Trophoblast cell (in vitro differentiated cells and primary cell): Measurements from ENCODE around the gene CFTR.

ENCODE experiments used
- DNase-seq, 2 donors: peaks; one replicate each; pipeline ENCODE4 v3.0.0-alpha.2; 2016
- H2AFZ ChIP-seq: 2 replicates; pipeline ENCODE4 v1.6.1; 2013; ENCODE audit warnings: low read length, moderate library complexity, mild to moderate bottlenecking; ENCODE audit not compliant: insufficient read depth, poor library complexity
- H2AK5ac ChIP-seq: 2 replicates; pipeline ENCODE4 v1.6.1; 2013; ENCODE audit warnings: mild to moderate bottlenecking, low read length
- H2BK120ac ChIP-seq: 2 replicates; pipeline ENCODE4 v1.6.1; 2013; ENCODE audit warnings: low read length, mild to moderate bottlenecking, moderate library complexity; ENCODE audit not compliant: insufficient read depth, poor library complexity
- H2BK12ac ChIP-seq: 2 replicates; pipeline ENCODE4 v1.6.1; 2013; ENCODE audit warnings: mild to moderate bottlenecking, low read length, moderate library complexity
- H2BK5ac ChIP-seq: 2 replicates; pipeline ENCODE4 v1.6.1; 2013; ENCODE audit warnings: low read length, low read depth, moderate library complexity, mild to moderate bottlenecking; ENCODE audit not compliant: poor library complexity
- H3K14ac ChIP-seq: 2 replicates; pipeline ENCODE4 v1.6.1; 2013; ENCODE audit warnings: mild to moderate bottlenecking, low read length
- H3K18ac ChIP-seq: 2 replicates; pipeline ENCODE4 v1.6.1; 2013; ENCODE audit warnings: mild to moderate bottlenecking, low read length
- H3K23ac ChIP-seq: 2 replicates; pipeline ENCODE4 v1.6.1; 2013; ENCODE audit warnings: low read length
- H3K27ac ChIP-seq: 2 replicates; pipeline ENCODE4 v1.5.1; 2013; ENCODE audit warnings: low read depth, mild to moderate bottlenecking, inconsistent platforms, low read length, moderate library complexity
- H3K27me3 ChIP-seq: 2 replicates; pipeline ENCODE4 v1.6.1; 2013; ENCODE audit warnings: inconsistent platforms, mild to moderate bottlenecking, low read length, moderate library complexity; ENCODE audit not compliant: insufficient read depth
- H3K36me3 ChIP-seq, 2 experiments: 1 replicate in 1 of 2; 2 replicates in 1 of 2; pipeline ENCODE4 v1.6.1; 2013; ENCODE audit warnings: low read length in 2 of 2, mild to moderate bottlenecking in 2 of 2, moderate library complexity in 1 of 2; ENCODE audit not compliant: insufficient read depth in 2 of 2, control insufficient read depth in 1 of 2
- H3K4ac ChIP-seq: 2 replicates; pipeline ENCODE4 v1.6.1; 2013; ENCODE audit warnings: low read depth, mild to moderate bottlenecking, low read length, moderate library complexity
- H3K4me1 ChIP-seq, 2 experiments: 1 replicate in 1 of 2; 2 replicates in 1 of 2; pipeline ENCODE4 v1.6.1; 2013; ENCODE audit warnings: low read length in 2 of 2, mild to moderate bottlenecking in 2 of 2, moderate library complexity in 1 of 2; ENCODE audit not compliant: insufficient read depth in 2 of 2, control insufficient read depth in 1 of 2
- H3K4me2 ChIP-seq: 2 replicates; pipeline ENCODE4 v1.6.1; 2013; ENCODE audit warnings: inconsistent platforms, mild to moderate bottlenecking, low read length, moderate library complexity
- H3K4me3 ChIP-seq: 2 replicates; pipeline ENCODE4 v1.5.1; 2013; ENCODE audit warnings: mild to moderate bottlenecking, low read depth, low read length, inconsistent platforms
- H3K79me1 ChIP-seq: one replicate; pipeline ENCODE4 v1.6.1; 2013; ENCODE audit warnings: low read length
- H3K79me2 ChIP-seq: 2 replicates; pipeline ENCODE4 v1.6.1; 2013; ENCODE audit warnings: low read length, mild to moderate bottlenecking; ENCODE audit not compliant: control insufficient read depth, insufficient read depth, poor library complexity
- H3K9ac ChIP-seq: 2 replicates; pipeline ENCODE4 v1.6.1; 2013; ENCODE audit warnings: mild to moderate bottlenecking, low read length
- H3K9me3 ChIP-seq: 2 replicates; pipeline ENCODE4 v1.6.1; 2013; ENCODE audit warnings: low read depth, mild to moderate bottlenecking, control low read depth, inconsistent platforms, low read length; ENCODE audit not compliant: insufficient read depth
- H4K12ac ChIP-seq: 2 replicates; pipeline ENCODE4 v1.6.1; 2013; ENCODE audit warnings: low read depth, mild to moderate bottlenecking, low read length, moderate library complexity
- H4K8ac ChIP-seq: 2 replicates; pipeline ENCODE4 v1.6.1; 2013; ENCODE audit warnings: low read depth, mild to moderate bottlenecking, low read length, moderate library complexity
- H4K91ac ChIP-seq: one replicate; pipeline ENCODE4 v1.6.1; 2013; ENCODE audit warnings: low read depth, mild to moderate bottlenecking, low read length, moderate library complexity
- WGBS: extraction: QIAGEN DNeasy Blood & Tissue Kit; methylation state at CpG from one replicate; pipeline ENCODE4 v1.1.7; 2013; ENCODE audit warnings: missing lambda C conversion rate; ENCODE audit not compliant: insufficient read length, insufficient coverage; ENCODE audit errors: extremely low coverage; 5-methylcytosine and 5-hydroxymethylcytosine counted together

CFTR gene

DNA sequence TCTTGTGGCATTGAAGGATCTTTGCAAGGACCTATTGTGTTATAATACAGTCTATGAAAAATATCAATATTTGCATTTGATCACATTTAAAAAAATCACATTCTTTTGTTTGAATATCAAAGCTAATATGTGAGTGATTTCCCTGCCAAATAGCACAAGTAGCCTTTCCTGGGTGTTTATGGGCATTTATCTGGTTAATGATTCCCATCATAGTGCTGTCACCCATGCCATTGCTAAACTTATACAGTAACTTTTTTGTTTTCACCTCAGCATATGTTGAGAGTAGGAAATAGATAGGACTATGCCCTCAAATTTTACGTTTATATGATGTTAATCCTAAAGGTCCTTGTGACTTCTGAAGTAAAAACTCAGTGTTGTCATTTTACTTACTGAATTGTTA, 136.9 kb downstream of the CFTR start:
- no peak overlapping the region for H3K4me2 ChIP-seq
- no peak overlapping the region for H3K18ac ChIP-seq
- WGBS = no CpG with 5 or more reads among the region's 1 CpG
- no peak overlapping the region for H2AK5ac ChIP-seq
- no peak overlapping the region for H3K4ac ChIP-seq
- no peak overlapping the region for H4K12ac ChIP-seq
- H2BK120ac ChIP-seq = no peak overlapping the region
- H3K4me1 ChIP-seq = no peaks in the 10 kb centered on the region
- H3K9ac ChIP-seq = no peak overlapping the region
- H2AFZ ChIP-seq = no peak overlapping the region
- H4K91ac ChIP-seq = no peak overlapping the region
- no peaks in the 10 kb centered on the region for H3K36me3 ChIP-seq
- no peaks in the 10 kb centered on the region for H3K79me1 ChIP-seq
- no peaks in the 10 kb centered on the region for H3K27me3 ChIP-seq
- no peak overlapping the region for H3K14ac ChIP-seq
- no peak overlapping the region for H3K27ac ChIP-seq
- no peak overlapping the region for H2BK5ac ChIP-seq
- H2BK12ac ChIP-seq = no peak overlapping the region
- no peak overlapping the region for H3K4me3 ChIP-seq
- no peak overlapping the region for H4K8ac ChIP-seq
- H3K23ac ChIP-seq = no peak overlapping the region
- H3K9me3 ChIP-seq = no peaks in the 10 kb centered on the region
- no peaks in the 10 kb centered on the region for H3K79me2 ChIP-seq
- no peak for DNase-seq

DNA sequence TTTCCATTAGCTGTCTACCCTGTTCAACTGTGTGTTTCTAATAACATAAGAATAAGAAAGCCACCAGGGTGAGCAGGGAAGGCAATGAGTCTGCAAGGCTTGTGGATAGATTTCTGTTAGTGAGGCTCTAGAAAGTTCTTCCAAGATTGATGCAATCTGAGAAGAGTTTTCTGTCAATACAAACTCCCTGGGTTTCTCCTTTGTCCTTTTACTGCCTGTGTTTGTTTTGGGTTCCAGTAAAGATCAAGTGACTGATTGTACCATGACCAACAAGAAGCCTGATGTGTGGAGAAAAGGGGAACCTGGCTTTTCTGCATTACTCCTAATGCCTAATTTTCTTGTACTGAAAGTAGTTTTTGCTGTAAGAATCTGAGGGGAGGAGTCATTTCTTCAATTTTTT, 139.9 kb downstream of the CFTR start:
- H3K27ac ChIP-seq = no peak overlapping the region

DNA sequence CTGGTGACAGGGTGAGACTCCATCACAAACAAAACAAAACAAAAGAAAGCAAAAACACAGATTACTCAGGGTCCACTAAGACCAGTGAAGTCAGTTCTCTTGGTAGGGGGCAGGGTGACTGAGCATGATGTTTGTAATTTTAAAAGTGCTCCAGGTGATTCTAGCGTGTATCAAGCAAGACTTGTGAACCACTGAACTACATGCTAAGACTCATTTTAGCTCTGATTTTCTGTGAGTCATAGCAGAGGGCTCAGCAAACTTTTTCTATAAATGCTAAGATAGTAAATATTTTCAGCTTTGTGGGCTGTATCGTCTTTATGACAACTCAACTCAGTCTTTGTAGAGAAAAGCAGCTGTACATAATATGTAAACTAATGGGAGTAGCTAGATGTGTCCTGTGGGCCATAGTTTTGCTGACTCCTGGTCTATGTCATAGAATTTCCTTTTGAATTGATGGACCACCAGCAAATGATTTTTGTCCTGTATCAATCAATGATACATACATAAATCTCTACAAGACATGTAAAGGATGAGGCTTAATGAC, 141.3 kb downstream of the CFTR start:
- Histone ChIP-seq H3K18ac (no peak overlapping the region), H2AK5ac (no peak overlapping the region), H3K9me3 (no peaks in the 10 kb centered on the region), H3K23ac (no peak overlapping the region), H3K27ac (no peak overlapping the region), H3K4ac (no peak overlapping the region), H2BK120ac (no peak overlapping the region), H3K79me2 (no peaks in the 10 kb centered on the region), H4K91ac (no peak overlapping the region), H3K27me3 (no peaks in the 10 kb centered on the region), H3K79me1 (no peaks in the 10 kb centered on the region), H3K4me1 (no peaks in the 10 kb centered on the region), H2AFZ (no peak overlapping the region), H3K4me3 (no peak overlapping the region), H3K14ac (no peak overlapping the region), H2BK12ac (no peak overlapping the region), H3K9ac (no peak overlapping the region), H2BK5ac (no peak overlapping the region), H4K8ac (no peak overlapping the region), H4K12ac (no peak overlapping the region), H3K4me2 (no peak overlapping the region), H3K36me3 (no peaks in the 10 kb centered on the region)
- WGBS = no CpG with 5 or more reads among the region's 2 CpGs
- no peak for DNase-seq

More for the DNA sequence above, 139.9 kb downstream of the CFTR start:
- no peaks in the 10 kb centered on the region for H3K4me1 ChIP-seq
- H2BK12ac ChIP-seq = no peak overlapping the region
- no peak overlapping the region for H4K12ac ChIP-seq
- H3K4ac ChIP-seq = no peak overlapping the region
- no peak overlapping the region for H2AK5ac ChIP-seq
- no peaks in the 10 kb centered on the region for H3K79me2 ChIP-seq
- H3K4me3 ChIP-seq = no peak overlapping the region
- no peak overlapping the region for H4K91ac ChIP-seq
- no peak overlapping the region for H2BK120ac ChIP-seq
- no peaks in the 10 kb centered on the region for H3K79me1 ChIP-seq
- no peak overlapping the region for H3K18ac ChIP-seq
- no peaks in the 10 kb centered on the region for H3K9me3 ChIP-seq
- no peak overlapping the region for H3K9ac ChIP-seq
- no peak for DNase-seq
- no peak overlapping the region for H3K14ac ChIP-seq
- H3K23ac ChIP-seq = no peak overlapping the region
- H3K27me3 ChIP-seq = no peaks in the 10 kb centered on the region
- no peak overlapping the region for H2BK5ac ChIP-seq
- H3K36me3 ChIP-seq = no peaks in the 10 kb centered on the region
- H4K8ac ChIP-seq = no peak overlapping the region
- H3K4me2 ChIP-seq = no peak overlapping the region
- H2AFZ ChIP-seq = no peak overlapping the region

DNA sequence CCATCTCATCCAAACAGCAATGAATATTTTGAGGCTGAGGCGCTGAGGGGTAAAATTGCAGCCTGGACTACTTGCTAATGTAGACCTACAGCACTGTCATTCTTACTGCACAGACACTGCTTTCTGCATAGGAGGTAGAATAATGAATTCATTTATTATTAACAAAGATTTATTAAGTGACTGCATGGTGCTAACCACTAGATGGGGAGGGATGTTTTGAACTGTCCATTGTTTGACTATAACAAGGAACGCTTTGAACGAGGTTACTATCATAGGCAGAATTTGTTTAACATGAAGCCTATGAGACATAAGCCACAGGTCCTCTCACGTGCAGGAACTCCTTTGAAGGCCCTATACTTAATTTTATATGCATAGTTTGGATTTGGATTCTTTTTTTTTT, 143.8 kb downstream of the CFTR start:
- Histone ChIP-seq H2BK120ac (no peak overlapping the region), H3K79me1 (no peaks in the 10 kb centered on the region), H2AK5ac (no peak overlapping the region), H3K14ac (no peak overlapping the region), H3K9me3 (no peaks in the 10 kb centered on the region), H3K27me3 (no peaks in the 10 kb centered on the region), H2BK5ac (no peak overlapping the region), H3K4me1 (no peaks in the 10 kb centered on the region), H3K27ac (no peak overlapping the region), H3K79me2 (no peaks in the 10 kb centered on the region), H3K4me2 (no peak overlapping the region), H3K18ac (no peak overlapping the region), H2BK12ac (no peak overlapping the region), H3K9ac (no peak overlapping the region), H2AFZ (no peak overlapping the region), H3K4me3 (no peak overlapping the region), H3K36me3 (no peaks in the 10 kb centered on the region), H4K91ac (no peak overlapping the region), H4K8ac (no peak overlapping the region), H3K23ac (no peak overlapping the region), H4K12ac (no peak overlapping the region), H3K4ac (no peak overlapping the region)
- WGBS = no CpG with 5 or more reads among the region's 4 CpGs
- DNase-seq = no peak
